MM.1S (cell line): ENCODE results near the gene ABCB7.

Experiments
- EZH2 ChIP-seq: fragments of 300-600 bp; sonication (generic); optimal IDR thresholded peaks from 2 replicates; pipeline ENCODE3; 2017; ENCODE audit warnings: low read depth, mild to moderate bottlenecking, antibody characterized with exemption, low read length, mixed read lengths
- EZH2phosphoT487 ChIP-seq: fragments of 300-600 bp; sonication (generic); IDR thresholded peaks from 2 replicates; pipeline ENCODE4 v1.6.1; 2018; ENCODE audit warnings: antibody characterized with exemption, low read length
- TF ChIP-seq, protein P1 (sequence below): fragments of 300-600 bp; sonication (generic); IDR thresholded peaks from 2 replicates; pipeline ENCODE4 v1.5.1; 2016; ENCODE audit warnings: antibody characterized with exemption, low read length, mixed read lengths

GRCh38 chrX:75038925-75039324 is 117.2 kb downstream of the ABCB7 start:
- TF ChIP-seq EZH2phosphoT487 (no peak), EZH2 (no peak)
- TF ChIP-seq, protein P1, sequence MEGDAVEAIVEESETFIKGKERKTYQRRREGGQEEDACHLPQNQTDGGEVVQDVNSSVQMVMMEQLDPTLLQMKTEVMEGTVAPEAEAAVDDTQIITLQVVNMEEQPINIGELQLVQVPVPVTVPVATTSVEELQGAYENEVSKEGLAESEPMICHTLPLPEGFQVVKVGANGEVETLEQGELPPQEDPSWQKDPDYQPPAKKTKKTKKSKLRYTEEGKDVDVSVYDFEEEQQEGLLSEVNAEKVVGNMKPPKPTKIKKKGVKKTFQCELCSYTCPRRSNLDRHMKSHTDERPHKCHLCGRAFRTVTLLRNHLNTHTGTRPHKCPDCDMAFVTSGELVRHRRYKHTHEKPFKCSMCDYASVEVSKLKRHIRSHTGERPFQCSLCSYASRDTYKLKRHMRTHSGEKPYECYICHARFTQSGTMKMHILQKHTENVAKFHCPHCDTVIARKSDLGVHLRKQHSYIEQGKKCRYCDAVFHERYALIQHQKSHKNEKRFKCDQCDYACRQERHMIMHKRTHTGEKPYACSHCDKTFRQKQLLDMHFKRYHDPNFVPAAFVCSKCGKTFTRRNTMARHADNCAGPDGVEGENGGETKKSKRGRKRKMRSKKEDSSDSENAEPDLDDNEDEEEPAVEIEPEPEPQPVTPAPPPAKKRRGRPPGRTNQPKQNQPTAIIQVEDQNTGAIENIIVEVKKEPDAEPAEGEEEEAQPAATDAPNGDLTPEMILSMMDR = no peak
